ENCODE results near the gene GIPC1. TPM values are rescaled to one million over a fixed set of nuclear protein-coding genes. Genes with fewer than 3 reads are reported as not detected.

The GIPC1 gene
- total and polyA plus RNA-seq, 9 of the 15 experiments (the other 6 are each of a cell fraction or from before 2014, with no cell fraction given): 0.49 to 54.7 (median 24.8) TPM

DNA sequence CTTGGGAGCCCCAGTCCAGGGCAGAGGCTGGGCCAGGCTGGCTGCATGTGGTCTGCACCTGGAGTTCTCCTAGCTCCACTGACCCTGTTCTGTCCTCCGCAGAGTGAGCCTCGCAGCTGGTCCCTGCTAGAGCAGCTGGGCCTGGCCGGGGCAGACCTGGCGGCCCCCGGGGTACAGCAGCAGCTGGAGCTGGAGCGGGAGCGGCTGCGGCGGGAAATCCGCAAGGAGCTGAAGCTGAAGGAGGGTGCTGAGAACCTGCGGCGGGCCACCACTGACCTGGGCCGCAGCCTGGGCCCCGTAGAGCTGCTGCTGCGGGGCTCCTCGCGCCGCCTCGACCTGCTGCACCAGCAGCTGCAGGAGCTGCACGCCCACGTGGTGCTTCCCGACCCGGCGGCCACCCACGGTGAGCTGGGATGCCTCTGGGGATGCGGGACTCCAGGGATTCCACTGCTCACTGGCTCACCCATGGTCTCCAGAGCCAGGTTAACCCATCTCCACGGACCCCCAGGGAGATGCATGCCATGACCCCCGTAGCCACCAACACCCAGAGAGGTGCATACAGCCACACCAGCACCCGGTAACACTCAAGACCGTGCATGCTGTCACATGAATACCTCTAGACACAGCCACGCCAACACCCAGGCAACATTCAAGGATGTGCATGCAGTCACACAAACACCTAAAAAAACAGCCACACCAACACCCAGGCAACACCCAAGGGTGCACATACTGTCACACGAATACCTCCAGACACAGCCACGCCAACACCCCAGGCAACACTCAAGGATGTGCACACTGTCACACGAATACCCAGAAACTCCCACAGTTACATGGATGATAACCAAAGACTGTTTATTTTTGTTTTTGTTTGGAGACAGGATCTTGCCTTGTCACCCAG, 54.6 kb downstream of the GIPC1 start:
- 92% methylated on average over 20 of the region's 34 CpGs for WGBS (ENCODE audit: insufficient coverage, low coverage, missing lambda C conversion rate)
- H3K9me3 ChIP-seq (replicated peaks; ENCODE audit: control insufficient read depth, insufficient read depth, low read depth, low read length): no peaks in the 10 kb centered on the region; the same call in 1 of the 2 replicates
- intact Hi-C loops (cut with micrococcal nuclease) (no loop called here), in situ Hi-C loops (cut with MboI) (no loop called here)
- H3K27ac ChIP-seq (ENCODE audit: extremely low read depth, low read depth, low read length): peak overlapping the region; percentile 63; the same call in 1 of the 3 replicates
- no peak for TF ChIP-seq ZNF717 (CRISPR knock-in tag; IDR thresholded peaks at IDR 0.05)
- TF ChIP-seq, protein P1, sequence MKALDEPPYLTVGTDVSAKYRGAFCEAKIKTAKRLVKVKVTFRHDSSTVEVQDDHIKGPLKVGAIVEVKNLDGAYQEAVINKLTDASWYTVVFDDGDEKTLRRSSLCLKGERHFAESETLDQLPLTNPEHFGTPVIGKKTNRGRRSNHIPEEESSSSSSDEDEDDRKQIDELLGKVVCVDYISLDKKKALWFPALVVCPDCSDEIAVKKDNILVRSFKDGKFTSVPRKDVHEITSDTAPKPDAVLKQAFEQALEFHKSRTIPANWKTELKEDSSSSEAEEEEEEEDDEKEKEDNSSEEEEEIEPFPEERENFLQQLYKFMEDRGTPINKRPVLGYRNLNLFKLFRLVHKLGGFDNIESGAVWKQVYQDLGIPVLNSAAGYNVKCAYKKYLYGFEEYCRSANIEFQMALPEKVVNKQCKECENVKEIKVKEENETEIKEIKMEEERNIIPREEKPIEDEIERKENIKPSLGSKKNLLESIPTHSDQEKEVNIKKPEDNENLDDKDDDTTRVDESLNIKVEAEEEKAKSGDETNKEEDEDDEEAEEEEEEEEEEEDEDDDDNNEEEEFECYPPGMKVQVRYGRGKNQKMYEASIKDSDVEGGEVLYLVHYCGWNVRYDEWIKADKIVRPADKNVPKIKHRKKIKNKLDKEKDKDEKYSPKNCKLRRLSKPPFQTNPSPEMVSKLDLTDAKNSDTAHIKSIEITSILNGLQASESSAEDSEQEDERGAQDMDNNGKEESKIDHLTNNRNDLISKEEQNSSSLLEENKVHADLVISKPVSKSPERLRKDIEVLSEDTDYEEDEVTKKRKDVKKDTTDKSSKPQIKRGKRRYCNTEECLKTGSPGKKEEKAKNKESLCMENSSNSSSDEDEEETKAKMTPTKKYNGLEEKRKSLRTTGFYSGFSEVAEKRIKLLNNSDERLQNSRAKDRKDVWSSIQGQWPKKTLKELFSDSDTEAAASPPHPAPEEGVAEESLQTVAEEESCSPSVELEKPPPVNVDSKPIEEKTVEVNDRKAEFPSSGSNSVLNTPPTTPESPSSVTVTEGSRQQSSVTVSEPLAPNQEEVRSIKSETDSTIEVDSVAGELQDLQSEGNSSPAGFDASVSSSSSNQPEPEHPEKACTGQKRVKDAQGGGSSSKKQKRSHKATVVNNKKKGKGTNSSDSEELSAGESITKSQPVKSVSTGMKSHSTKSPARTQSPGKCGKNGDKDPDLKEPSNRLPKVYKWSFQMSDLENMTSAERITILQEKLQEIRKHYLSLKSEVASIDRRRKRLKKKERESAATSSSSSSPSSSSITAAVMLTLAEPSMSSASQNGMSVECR (CRISPR knock-in tag; IDR thresholded peaks at IDR 0.05): 0 out of 2 replicates have a peak, but pooled peaks have one; percentile 14
- no peak for TF ChIP-seq ZZZ3 (IDR thresholded peaks at IDR 0.05)
- no peak for TF ChIP-seq BRD4 (IDR thresholded peaks at IDR 0.05)
- peak; percentile 61 for TF ChIP-seq RBFOX2 (IDR thresholded peaks at IDR 0.05; ENCODE audit: low read depth, low read length)
- TF ChIP-seq, protein P2, sequence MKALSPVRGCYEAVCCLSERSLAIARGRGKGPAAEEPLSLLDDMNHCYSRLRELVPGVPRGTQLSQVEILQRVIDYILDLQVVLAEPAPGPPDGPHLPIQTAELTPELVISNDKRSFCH (CRISPR knock-in tag; IDR thresholded peaks at IDR 0.05): no peak
- TF ChIP-seq, protein P2 (tag; IDR thresholded peaks at IDR 0.05): no peak
- TF ChIP-seq POLR2G (IDR thresholded peaks at IDR 0.05; ENCODE audit: low read depth, low read length): peak; percentile 61
- peak; percentile 17 for TF ChIP-seq WHSC1 (IDR thresholded peaks at IDR 0.05; ENCODE audit: low read length)
- H3K36me3 ChIP-seq (ENCODE audit: control insufficient read depth, insufficient read depth, low read length): peaks cover 66% of the 10 kb centered on the region
- peak overlapping the region; percentile 43; the same call in 1 of the 2 replicates for H3K4me3 ChIP-seq
- no peak for ATAC-seq
- FAIRE-seq: no peak
- ChIA-PET POLR2A (interaction anchor here (0.6 to 2.3 kb wide), 4 partner anchors 9 to 310 kb away, joined by 3 to 8 read pairs (median 3); no protein-coding TSS in a partner anchor), CTCF (ENCODE audit: low intra/inter-chr PET ratio) (no interaction called here)
- peak overlapping the region in 1 of 2 experiments; percentile 84; a peak in 2 of 4 replicates for H3K9ac ChIP-seq (ENCODE audit: insufficient read depth in 1 of 2, low read depth in 2 of 2, low read length in 2 of 2)
- no peak overlapping the region for H2AFZ ChIP-seq (ENCODE audit: low read depth, low read length)
- no TSS peak for BruUV-seq (replicated peaks)
- no peaks in the 10 kb centered on the region for H3K9me1 ChIP-seq (ENCODE audit: control insufficient read depth, insufficient read depth, low read length)
- H3K79me2 ChIP-seq (ENCODE audit: control insufficient read depth, insufficient read depth, low read length): peaks cover 51% of the 10 kb centered on the region
- 0 out of 2 replicates have a peak, but pooled peaks cover 3% of the 10 kb centered on the region for H4K20me1 ChIP-seq (replicated peaks; ENCODE audit: control insufficient read depth, insufficient read depth, low read length)
- H3K4me1 ChIP-seq (replicated peaks in 1 of 2; ENCODE audit: control insufficient read depth in 2 of 2, insufficient read depth in 2 of 2, low read length in 2 of 2): peaks cover 11 to 32% of the 10 kb centered on the region in 2 experiments
- H3K27me3 ChIP-seq (ENCODE audit: control insufficient read depth in 2 of 2, insufficient read depth in 2 of 2, low read length in 2 of 2): no peaks in the 10 kb centered on the region
- no peak overlapping the region; the same call in 1 of the 2 replicates for H3K4me2 ChIP-seq (ENCODE audit: insufficient read depth, low read length)
- DNase-seq (ENCODE audit: extremely low read depth in 1 of 4, low spot score in 3 of 4): no peak

Measured in K562 (cell line).